ENCODE measurements around the gene NINL. TPM values are rescaled to one million over a fixed set of nuclear protein-coding genes. Genes with fewer than 3 reads are reported as not detected.
"Not testable (repeated sequence)": the region's sequence is repeated elsewhere in the genome, so short reads cannot be mapped to it uniquely, and the experiment has no call there.

Gene NINL
- total RNA-seq, 1 donor from 2014 or later = 10.7 TPM

DNA sequence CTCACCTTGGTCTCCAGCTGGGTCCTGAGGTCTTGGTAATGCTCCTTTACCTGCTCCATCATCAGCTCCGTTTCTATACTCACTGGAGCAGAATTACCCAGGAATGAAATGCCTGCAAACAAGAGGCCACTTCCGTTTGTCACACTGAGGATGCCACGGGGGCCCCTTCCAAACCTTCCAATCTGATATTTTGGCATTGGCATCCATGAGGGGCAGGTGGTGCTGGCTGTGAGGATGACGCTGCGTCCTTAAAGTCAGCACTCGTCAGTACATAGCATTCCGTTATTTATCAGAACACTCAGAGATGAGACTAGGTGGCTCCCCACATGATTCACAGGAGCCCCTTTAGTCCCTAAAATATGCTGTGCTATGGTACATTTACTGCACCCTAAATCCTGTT is 105.2 kb downstream of the NINL start:
- DNase-seq = no peak
- intact Hi-C loops (cut with DNase I) = no loop called here
- no peak for ATAC-seq (ENCODE audit: poor library complexity)

DNA sequence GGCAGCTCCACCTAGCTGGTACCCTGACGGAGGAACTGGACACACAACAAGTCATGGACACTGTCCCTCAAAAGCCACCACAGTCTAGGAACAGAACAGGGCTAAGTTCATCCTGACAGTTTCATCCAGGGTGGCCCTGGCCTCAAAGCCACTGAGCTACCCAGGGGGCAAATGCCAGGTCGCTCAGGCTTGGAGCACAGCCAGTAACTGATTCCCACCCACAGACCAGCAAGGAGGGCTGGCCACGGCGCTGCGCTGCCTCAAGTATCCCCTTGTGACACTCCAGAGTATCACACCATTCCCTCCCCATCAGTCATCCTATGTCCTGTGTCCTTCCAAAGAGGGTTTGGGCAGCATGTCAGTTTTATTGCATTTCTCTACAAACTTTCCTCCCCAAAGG is 105.7 kb downstream of the NINL start:
- intact Hi-C loops (cut with DNase I) = no loop called here
- ATAC-seq (ENCODE audit: poor library complexity) (no peak), DNase-seq (no peak)

DNA sequence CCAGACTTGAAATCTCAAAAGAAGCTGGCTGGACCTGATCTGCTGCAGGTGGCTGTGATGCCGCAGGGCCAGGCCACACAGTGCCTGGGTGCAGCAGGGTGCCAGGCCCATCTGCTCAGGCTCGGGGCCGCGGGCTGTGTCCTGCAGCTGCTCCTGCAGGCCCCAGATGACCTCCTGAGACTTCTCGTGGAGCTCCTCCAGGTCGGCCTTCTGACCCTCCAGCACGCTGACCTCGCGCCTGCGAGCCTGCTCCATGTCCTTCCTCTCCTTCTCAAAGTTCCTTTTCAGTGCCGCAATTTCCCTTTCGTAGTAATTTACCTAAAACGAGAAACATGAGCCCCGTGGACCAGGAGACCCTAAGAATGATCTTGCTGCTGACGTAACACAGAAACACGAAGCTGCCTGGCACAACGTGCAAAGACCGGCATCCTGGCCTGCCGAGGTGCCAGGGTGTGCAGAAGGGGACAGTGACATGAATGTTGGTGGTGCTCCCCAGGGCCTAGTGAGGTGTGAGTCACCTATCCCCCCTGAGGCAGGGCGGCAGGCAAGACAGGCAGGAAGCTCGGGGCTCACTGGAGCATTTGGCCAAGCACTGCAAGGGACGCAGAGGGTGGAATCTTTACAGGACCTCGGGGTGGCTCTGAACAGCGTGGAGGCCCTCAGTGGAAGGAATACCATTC is 106.3 kb downstream of the NINL start:
- DNase-seq = no peak
- intact Hi-C loops (cut with DNase I) = no loop called here
- no peak for ATAC-seq (ENCODE audit: poor library complexity)

DNA sequence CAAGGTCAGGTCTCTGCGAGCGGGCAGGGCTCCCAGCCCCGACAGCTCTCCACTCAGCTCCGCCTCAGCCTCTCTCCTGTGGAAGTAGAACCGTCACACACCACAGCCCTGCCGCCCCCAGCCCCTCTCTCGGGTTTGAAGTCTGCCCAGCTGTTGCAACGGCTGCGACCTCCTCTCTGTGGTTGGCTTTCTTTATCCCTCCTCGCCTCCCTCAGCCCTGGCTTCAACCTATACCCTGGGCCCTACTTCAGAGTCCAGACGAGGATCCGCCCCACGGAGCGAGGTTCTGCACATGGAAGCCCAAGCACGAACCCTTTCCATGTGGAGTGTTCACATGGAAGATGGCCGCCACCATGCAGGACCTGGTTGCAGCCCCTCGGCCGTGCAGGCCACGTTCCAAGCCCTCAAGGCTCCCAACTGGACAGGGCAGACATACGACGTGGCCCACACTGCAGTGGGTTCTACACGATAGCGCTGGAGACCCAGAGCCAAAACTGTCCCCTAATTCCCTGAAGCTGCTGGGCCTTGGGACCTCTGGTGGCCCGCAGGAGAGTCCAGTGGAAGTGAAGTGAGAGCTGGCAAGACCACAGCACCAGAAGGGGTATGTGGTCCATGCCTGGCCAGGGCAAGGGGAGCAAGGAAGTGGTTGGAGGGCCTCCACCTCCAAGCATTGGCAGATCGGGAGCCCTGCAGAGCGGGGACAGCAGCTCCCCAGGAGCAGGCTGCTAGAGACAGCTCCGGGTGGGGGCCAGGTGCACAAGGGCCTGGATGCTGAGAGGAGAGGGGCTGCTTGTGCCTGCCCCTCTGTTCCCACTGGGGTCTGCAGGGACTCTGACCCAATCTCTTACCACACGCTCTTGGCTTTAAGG is 108.1 kb downstream of the NINL start:
- no peak for DNase-seq
- no peak for ATAC-seq (ENCODE audit: poor library complexity)
- intact Hi-C loops (cut with DNase I) = no loop called here

DNA sequence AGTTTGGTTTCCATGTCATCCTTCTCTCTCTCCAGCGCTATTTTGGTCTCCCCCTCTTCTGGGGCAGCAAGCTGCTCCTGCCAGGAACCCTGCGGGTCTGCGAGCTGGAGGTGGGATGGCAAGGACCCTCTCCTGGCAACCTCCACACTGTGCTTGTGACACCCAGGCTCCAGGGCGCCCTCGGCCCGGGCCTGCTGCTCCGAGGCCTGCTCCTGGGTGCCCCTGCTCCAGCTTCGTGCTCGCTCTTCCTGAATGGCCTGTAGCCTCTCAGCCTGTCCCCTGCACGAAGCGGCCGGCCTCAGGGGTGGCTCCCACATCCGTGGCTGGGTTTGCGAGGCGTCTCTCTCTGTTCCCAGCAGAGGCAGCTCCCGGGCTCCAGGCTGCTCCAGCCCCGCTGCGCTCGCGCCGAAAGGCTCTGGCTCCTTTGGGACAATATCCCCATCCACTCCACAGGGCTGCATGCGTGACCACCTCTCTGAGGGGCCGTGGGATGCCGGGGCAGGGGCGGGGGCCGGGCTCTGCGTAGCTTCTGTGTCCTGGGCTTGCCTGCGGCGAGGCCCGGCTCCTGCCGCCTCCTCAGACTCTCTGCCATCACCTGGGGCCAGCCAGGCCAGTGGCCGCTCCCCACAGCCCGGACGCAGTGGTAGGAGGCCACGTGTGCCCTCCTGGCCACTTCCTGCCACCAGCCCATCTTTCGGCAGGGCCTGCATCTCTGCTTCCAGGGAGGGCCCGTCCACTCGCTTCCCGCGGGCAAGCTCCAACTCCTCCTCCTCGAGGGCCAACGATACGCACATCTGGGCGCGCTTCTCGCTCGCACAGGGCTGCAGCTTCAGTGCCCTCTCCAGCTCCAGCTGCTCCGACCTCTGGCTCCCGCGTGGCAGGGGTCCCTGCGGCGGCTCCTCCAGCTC is 109.0 kb downstream of the NINL start:
- no peak for DNase-seq
- intact Hi-C loops (cut with DNase I) = no loop called here

DNA sequence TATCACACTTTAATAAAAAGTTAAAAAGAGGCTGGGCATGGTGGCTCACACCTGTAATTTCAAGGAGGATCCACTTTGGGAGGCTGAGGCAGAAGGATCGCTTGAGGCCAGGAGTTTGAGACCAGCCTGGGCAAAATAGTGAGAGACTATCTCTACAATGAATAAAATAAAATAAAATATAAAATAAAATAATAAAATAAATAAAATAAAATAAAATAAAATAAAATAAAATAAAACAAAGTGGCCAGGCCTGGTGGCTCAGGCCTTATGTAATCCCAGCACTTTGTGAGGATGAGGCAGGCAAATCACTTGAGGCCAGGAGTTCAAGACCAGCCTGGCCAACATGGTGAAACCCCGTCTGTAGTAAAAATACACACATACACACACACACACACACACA is 112.0 kb downstream of the NINL start:
- intact Hi-C loops (cut with DNase I); ATAC-seq (ENCODE audit: poor library complexity); DNase-seq: not testable (repeated sequence)

More for the DNA sequence above, 109.0 kb downstream of the NINL start:
- no peak for ATAC-seq (ENCODE audit: poor library complexity)

DNA sequence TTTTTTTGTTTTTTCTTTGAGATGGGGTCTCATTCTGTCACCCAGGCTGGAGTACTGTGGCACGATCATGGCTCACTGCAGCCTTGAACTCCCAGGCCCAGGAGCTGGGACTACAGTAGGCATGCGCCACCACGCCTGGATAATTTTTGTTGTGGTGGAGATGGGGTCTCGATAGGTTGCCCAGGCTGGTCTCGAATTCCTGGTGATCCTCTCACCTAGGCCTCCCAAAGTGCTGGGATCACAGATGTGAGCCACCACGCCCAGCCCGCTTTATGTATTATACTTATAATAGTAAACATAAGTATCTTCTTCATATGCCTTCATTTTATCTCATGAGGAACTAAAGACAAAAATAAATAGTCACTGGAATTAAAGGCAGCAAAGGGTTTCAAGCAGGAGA is 114.3 kb downstream of the NINL start:
- intact Hi-C loops (cut with DNase I) = no loop called here
- ATAC-seq (ENCODE audit: poor library complexity) = no peak
- no peak for DNase-seq

DNA sequence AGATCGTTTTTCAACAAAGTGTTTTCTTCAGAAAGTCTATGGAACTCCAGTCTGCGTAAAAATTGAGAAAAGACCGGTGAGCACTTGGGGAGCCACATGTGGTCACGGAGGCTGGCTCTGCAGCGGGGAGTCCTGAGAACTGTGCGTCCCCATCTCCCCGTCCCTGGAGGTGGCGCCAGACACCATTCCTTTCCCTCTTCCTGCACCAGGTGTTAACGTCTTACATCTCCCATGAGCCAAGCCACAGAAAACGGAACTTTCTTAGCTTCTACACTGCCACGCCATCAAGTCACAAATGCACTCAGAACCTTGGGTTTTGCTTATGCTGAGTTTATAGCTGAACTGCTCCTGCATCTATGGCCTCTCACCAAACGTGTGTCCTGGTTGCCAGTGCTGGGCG is 115.3 kb downstream of the NINL start:
- intact Hi-C loops (cut with DNase I) = no loop called here
- DNase-seq (no peak), ATAC-seq (ENCODE audit: poor library complexity) (no peak)

DNA sequence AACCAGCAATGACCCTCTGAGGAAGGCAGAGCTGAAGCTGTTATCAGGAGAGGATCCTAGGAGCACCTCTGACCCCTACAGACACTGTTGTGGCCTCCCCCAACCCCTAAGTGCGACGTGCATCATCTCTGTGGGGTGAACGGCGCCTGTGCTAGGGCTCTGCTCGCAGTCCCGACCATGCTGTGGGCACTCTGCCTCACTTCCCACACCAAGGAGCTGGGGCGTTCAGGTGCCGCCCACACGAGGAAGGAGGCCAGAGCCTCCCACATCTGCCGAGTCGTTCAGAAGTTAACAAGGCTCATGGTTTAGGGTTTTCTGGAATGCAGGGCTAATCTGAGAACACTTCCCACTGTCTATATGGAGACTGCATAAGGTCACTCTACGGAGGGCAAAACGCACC is 115.8 kb downstream of the NINL start:
- DNase-seq = no peak
- intact Hi-C loops (cut with DNase I) = no loop called here
- ATAC-seq (ENCODE audit: poor library complexity) = no peak

DNA sequence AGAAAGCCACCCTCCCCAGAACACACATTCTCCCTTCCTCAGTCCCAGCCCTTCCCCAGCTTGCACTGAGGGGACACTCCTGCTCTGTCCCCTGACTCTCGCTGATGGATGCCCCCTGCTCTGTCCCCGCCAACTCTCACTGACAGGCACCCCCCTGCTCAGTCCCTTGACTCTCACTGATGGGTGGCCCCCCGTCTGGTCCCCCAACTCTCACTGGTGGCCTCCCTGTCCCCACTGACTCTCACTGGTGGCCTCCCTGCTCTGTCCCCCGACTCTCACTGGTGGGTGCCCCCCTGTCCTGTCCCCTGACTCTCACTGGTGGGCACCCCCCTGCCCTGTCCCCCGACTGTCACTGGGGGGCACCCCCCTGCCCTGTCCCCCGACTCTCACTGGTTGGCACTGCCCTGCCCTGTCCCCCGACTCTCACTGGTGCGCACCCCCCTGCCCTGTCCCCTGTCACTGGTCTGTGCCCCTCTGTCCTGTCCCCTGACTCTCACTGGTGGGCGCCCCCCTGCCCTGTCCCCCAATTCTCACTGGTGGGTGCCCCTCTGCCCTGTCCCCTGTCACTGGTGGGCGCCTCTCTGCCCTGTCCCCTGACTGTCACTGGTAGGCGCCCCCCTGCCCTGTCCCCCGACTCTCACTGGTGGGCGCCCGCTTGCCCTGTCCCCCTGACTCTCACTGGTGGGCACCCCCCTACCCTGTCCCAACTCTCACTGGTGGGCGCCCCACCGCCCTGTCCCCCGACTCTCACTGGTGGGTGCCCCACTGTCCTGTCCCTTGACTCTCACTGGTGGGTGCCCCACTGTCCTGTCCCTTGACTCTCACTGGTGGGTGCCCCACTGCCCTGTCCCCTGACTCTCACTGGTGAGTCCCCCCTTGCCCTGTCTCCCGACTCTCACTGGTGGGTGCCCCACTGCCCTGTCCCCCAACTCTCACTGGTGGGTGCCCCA is 116.9 kb downstream of the NINL start:
- ATAC-seq (ENCODE audit: poor library complexity) (no peak), DNase-seq (no peak)
- intact Hi-C loops (cut with DNase I) = no loop called here

DNA sequence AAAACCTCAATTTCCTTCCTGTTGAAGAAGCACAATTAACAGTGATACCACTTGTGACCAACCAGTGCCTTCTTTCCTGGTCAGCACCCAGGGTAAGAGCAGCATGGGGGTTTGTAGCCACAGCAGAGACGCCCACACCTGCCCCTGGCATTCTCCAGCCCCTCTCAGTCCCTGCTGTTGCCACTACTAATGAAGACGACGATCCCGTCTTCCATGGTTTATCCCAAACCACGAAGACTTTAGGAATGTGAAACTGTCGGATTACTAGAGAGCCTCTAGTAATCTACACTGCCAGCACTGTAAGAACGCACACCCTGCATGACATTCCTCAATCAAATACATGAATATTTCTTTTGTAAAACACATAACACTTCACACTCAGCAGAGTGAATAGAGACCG is 117.9 kb downstream of the NINL start:
- intact Hi-C loops (cut with DNase I) = no loop called here
- DNase-seq = no peak

DNA sequence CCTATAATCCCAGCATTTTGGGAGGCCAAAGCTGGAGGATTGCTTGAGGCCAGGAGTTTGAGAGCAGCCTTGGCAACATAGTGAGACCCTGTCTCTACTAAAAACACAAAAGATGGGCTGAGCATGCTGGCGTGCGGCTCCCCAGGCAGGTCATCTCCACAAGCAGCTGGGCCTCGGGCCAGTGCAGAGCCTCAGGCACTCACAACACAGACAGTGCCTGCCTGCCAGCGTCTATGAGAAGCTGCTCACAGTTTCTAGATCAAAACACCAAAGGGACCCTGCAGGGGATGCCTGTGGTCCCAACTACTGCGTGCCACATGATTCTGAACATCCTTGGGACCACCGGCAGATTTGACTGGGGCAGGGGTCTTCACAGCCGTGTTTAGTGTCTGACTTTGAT is 118.5 kb downstream of the NINL start:
- DNase-seq (no peak), ATAC-seq (ENCODE audit: poor library complexity) (no peak)
- intact Hi-C loops (cut with DNase I) = no loop called here

More for the DNA sequence above, 117.9 kb downstream of the NINL start:
- no peak for ATAC-seq (ENCODE audit: poor library complexity)

DNA sequence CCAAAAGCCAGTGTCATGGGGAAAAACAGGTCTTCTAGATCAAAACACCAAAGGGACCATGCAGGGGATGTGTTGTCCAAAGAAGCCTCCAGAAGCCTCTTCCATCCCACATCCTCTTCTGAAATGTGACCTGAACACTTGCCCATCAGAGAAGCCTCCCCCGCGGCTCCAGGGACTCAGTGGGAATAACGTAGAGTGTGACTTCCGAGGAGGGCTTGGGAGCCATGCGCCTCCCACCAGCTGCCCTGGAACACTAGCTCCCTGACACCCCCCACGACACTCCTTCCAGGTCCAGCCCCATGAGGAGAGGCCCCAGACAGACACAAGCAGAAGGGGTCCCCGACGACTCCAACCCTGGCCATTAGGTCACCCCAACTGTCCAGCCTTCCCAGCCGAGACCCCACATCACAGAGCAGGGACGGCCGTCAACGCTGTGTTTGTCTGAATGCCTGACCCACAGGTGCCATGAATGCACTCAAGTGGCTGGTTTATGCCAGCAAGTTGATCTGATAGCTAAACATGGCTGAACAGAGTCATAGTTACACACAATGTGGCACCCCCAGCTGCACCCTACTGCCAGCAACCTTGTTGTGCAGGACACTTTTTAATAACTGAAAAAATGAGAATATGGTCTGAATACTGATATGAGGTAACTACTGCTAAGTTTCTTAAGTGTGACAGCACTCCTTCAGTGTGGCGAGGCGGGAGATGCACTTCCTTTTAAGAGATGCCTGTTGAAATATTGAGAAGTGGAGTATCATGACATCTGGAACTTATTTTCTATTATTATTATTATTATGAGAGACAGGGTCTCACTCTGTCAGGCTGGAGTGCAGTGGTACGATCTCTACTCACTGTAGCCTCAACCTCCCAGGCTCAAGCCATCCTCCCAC is 119.8 kb downstream of the NINL start:
- ATAC-seq (ENCODE audit: poor library complexity) (no peak), DNase-seq (no peak)
- intact Hi-C loops (cut with DNase I) = no loop called here

DNA sequence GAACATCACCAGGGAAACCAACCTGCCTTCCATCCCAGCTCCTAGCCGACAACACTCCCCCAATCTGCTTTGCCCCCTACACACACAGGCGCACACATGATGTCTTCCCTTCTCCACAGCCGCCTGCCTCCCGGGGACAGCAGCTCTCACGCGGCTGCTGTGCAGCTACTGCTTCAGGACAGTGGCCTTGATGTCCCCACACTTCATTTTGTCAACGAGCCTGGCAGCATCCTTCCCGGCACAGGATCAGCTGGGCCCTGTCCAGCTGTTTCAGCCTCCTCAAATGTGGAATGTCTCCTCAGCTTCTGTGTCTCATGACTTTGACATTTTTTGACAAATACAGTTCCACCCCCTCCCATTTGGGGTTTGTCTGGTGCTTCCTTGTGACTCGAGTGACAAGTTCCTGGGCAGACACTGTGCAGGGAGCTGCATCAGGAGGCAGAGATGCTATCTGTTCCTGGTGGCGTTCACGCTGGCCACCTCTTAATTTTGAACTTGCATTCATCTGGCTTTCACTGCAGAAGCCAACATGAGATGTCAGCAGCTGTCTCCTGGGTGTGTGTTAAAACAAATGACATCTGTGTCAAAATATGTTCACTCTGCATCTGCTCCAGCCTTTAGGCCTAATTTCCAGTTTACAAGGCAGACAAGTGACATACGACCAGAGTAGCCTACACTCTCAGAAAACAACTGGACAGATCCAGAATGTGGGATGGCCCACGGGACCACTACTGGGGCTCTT is 120.7 kb downstream of the NINL start:
- ATAC-seq (ENCODE audit: poor library complexity) = peak; percentile 11
- intact Hi-C loops (cut with DNase I) = no loop called here
- DNase-seq = no peak

DNA sequence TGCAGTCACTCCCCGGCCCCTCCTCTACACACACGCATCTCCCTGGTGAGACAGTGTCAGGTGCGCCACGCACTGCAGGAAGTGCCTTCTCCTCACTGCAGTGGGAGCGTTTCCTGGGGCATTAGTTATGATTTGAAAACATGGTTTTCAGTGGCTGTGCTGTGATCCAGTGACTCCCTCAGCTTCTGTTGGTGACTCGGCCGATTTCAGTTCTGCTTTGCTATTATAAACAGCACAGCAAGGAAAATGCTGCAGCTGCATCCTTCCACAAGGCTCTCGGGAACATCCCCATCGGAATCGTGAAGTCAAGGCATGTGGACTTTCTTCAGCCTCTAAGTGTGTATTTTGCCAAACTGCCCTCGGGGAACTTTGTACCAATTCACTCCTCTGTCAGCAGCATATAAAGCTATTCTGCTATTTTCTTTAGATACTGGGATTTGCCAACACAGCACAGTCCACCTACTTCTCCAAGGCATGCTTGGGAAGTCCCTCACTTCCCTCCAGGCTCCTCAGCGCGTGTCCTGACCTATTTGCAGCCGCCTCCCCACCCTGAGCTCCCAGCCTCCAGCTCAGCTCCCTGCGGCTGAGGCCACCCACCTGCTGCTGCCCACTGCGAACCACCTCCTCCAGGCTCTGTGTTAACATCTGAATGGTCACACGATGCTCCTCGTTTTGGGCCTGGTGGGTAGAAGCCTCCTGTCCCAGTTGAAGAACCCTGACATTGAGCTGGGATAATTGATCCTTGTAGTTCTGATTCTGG is 123.4 kb downstream of the NINL start:
- DNase-seq (no peak), ATAC-seq (ENCODE audit: poor library complexity) (peak; percentile 34)
- intact Hi-C loops (cut with DNase I) = no loop called here

DNA sequence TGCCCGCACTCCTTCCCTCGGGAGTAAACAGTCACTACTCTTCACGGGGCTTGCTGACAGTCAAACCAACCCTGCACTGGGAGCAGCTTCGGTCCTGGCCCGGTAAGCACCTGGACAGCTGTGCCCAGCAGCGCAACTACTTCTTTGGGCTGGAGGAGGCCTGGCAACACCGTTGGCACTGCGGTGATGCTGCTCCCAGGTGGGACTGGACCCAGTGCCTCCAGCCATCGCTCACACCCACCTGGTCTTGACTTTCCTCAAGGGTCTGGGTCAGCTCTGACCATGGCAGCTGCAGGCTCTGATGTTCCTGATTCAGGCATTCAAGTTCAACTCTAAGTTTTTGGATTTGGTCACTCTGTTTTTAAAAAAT is 124.1 kb downstream of the NINL start:
- DNase-seq = no peak
- no peak for ATAC-seq (ENCODE audit: poor library complexity)
- intact Hi-C loops (cut with DNase I) = no loop called here

All from Right ventricle myocardium superior (tissue), 1 donor.